ENCODE data around the gene PEX26. TPM values are rescaled to one million over a fixed set of nuclear protein-coding genes. Genes with fewer than 3 reads are reported as not detected.
"Not testable (repeated sequence)": the region's sequence is repeated elsewhere in the genome, so short reads cannot be mapped to it uniquely, and the experiment has no call there.

Gene PEX26
- total and polyA plus RNA-seq, 4 donors, result 3.5 to 21.0 (median 16.9) TPM

DNA sequence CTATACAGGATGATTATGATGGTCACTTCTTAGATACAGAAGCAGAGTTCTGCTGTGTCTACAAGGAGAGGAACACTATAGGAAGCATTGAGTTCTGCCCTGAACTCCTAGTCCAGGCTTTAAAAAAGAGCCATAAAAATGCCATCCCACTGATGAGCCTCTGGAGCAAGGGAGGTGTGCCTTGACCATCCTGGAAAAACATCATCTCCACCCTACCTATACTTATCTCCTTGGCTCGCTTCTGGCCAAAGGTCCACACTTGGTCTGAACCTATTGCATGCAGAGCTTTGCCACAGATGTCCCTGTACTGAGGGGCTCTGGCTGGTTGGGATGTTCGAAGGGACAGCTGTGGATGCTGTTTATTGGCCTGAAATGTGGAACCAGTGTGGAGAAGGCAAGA lies 4.3 kb upstream of the PEX26 start:
- Histone ChIP-seq H3K4me1 (ENCODE audit: control insufficient read depth in 4 of 4, insufficient read depth in 4 of 4, low read length in 3 of 4) (peaks cover 0 to 24% (median 12%) of the 10 kb centered on the region in 4 donors), H3K4me3 (ENCODE audit: low read depth in 1 of 3, low read length in 3 of 3) (no peak overlapping the region), H3K27ac (ENCODE audit: low read depth in 1 of 2, low read length in 2 of 2) (no peak overlapping the region), H3K9me3 (ENCODE audit: control insufficient read depth in 4 of 4, low read length in 3 of 4) (no peaks in the 10 kb centered on the region), H3K9ac (ENCODE audit: low read depth in 1 of 2, low read length in 2 of 2) (no peak overlapping the region), H3K27me3 (ENCODE audit: control insufficient read depth in 4 of 4, insufficient read depth in 4 of 4, low read length in 3 of 4) (no peaks in the 10 kb centered on the region), H3K36me3 (ENCODE audit: control insufficient read depth in 4 of 4, insufficient read depth in 3 of 4, low read depth in 1 of 4, low read length in 3 of 4) (no peaks in the 10 kb centered on the region)
- WGBS, result 96% methylated on average over 2 of the region's 2 CpGs
- TF ChIP-seq NR2F2 (IDR thresholded peaks at IDR 0.05) (no peak), RXRA (IDR thresholded peaks at IDR 0.05) (no peak), HNF4A (conservative IDR thresholded peaks at IDR 0.05) (no peak), FOXA2 (IDR thresholded peaks at IDR 0.05) (no peak), YY1 (IDR thresholded peaks at IDR 0.05) (no peak), EGR1 (IDR thresholded peaks at IDR 0.05; ENCODE audit: low read depth in 2 of 2) (no peak), RAD21 (IDR thresholded peaks at IDR 0.05) (no peak), HNF4G (IDR thresholded peaks at IDR 0.05) (no peak)
- TF ChIP-seq, protein P1, sequence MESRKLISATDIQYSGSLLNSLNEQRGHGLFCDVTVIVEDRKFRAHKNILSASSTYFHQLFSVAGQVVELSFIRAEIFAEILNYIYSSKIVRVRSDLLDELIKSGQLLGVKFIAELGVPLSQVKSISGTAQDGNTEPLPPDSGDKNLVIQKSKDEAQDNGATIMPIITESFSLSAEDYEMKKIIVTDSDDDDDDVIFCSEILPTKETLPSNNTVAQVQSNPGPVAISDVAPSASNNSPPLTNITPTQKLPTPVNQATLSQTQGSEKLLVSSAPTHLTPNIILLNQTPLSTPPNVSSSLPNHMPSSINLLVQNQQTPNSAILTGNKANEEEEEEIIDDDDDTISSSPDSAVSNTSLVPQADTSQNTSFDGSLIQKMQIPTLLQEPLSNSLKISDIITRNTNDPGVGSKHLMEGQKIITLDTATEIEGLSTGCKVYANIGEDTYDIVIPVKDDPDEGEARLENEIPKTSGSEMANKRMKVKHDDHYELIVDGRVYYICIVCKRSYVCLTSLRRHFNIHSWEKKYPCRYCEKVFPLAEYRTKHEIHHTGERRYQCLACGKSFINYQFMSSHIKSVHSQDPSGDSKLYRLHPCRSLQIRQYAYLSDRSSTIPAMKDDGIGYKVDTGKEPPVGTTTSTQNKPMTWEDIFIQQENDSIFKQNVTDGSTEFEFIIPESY (IDR thresholded peaks at IDR 0.05), result no peak
- TF ChIP-seq, protein P2, sequence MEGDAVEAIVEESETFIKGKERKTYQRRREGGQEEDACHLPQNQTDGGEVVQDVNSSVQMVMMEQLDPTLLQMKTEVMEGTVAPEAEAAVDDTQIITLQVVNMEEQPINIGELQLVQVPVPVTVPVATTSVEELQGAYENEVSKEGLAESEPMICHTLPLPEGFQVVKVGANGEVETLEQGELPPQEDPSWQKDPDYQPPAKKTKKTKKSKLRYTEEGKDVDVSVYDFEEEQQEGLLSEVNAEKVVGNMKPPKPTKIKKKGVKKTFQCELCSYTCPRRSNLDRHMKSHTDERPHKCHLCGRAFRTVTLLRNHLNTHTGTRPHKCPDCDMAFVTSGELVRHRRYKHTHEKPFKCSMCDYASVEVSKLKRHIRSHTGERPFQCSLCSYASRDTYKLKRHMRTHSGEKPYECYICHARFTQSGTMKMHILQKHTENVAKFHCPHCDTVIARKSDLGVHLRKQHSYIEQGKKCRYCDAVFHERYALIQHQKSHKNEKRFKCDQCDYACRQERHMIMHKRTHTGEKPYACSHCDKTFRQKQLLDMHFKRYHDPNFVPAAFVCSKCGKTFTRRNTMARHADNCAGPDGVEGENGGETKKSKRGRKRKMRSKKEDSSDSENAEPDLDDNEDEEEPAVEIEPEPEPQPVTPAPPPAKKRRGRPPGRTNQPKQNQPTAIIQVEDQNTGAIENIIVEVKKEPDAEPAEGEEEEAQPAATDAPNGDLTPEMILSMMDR (IDR thresholded peaks at IDR 0.05; ENCODE audit: low read depth, low read length, missing input control), result no peak
- TF ChIP-seq, protein P3, sequence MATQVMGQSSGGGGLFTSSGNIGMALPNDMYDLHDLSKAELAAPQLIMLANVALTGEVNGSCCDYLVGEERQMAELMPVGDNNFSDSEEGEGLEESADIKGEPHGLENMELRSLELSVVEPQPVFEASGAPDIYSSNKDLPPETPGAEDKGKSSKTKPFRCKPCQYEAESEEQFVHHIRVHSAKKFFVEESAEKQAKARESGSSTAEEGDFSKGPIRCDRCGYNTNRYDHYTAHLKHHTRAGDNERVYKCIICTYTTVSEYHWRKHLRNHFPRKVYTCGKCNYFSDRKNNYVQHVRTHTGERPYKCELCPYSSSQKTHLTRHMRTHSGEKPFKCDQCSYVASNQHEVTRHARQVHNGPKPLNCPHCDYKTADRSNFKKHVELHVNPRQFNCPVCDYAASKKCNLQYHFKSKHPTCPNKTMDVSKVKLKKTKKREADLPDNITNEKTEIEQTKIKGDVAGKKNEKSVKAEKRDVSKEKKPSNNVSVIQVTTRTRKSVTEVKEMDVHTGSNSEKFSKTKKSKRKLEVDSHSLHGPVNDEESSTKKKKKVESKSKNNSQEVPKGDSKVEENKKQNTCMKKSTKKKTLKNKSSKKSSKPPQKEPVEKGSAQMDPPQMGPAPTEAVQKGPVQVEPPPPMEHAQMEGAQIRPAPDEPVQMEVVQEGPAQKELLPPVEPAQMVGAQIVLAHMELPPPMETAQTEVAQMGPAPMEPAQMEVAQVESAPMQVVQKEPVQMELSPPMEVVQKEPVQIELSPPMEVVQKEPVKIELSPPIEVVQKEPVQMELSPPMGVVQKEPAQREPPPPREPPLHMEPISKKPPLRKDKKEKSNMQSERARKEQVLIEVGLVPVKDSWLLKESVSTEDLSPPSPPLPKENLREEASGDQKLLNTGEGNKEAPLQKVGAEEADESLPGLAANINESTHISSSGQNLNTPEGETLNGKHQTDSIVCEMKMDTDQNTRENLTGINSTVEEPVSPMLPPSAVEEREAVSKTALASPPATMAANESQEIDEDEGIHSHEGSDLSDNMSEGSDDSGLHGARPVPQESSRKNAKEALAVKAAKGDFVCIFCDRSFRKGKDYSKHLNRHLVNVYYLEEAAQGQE (IDR thresholded peaks at IDR 0.05), result no peak
- DNase-seq (ENCODE audit: low spot score), result no peak

- H3K4me3 ChIP-seq (ENCODE audit: low read depth in 1 of 3, low read length in 3 of 3); H3K36me3 ChIP-seq (ENCODE audit: control insufficient read depth in 4 of 4, insufficient read depth in 3 of 4, low read depth in 1 of 4, low read length in 3 of 4); H3K27me3 ChIP-seq (ENCODE audit: control insufficient read depth in 4 of 4, insufficient read depth in 4 of 4, low read length in 3 of 4); H3K9me3 ChIP-seq (ENCODE audit: control insufficient read depth in 4 of 4, low read length in 3 of 4); DNase-seq (ENCODE audit: low spot score); H3K27ac ChIP-seq (ENCODE audit: low read depth in 1 of 2, low read length in 2 of 2); H3K9ac ChIP-seq (ENCODE audit: low read depth in 1 of 2, low read length in 2 of 2): not testable (repeated sequence)
- peaks cover 3 to 28% (median 16%) of the 10 kb centered on the region in 4 donors for H3K4me1 ChIP-seq (ENCODE audit: control insufficient read depth in 4 of 4, insufficient read depth in 4 of 4, low read length in 3 of 4)
- 93% methylated on average over 4 of the region's 4 CpGs for WGBS
These were observed 3.9 kb upstream of the PEX26 start for GRCh38 chr22:18073927-18074326.

All from liver (tissue), 9 donors.